HepG2 (cell line): Measurements from ENCODE around the gene CCDC124. TPM values are rescaled to one million over a fixed set of nuclear protein-coding genes. Genes with fewer than 3 reads are reported as not detected.
A peak's percentile ranks its signal among the peaks of the same experiment; 100 is the strongest.
"Not testable (repeated sequence)": the region's sequence is repeated elsewhere in the genome, so short reads cannot be mapped to it uniquely, and the experiment has no call there.

Source experiments
- ATAC-seq: fragments of 200-7000 bp; cut with Tn5 transposase; 3 replicates; pipeline ENCODE4 v1.9.1; 2020; ENCODE audit warnings: mild to moderate bottlenecking, moderate library complexity
- BruUV-seq: library from RNA; stranded (reverse); fragments of 400-500 nt; replicated peaks from 2 replicates; lab custom pipeline; 2021; lab: Mats Ljungman, UMichigan
- CTCF ChIA-PET: fragments of 300-600 bp; formaldehyde crosslinking; extraction: SDS; loops from one replicate; lab custom pipeline; 2021; ENCODE audit warnings: low total read pairs, inconsistent platforms, low intra/inter-chr PET ratio; lab: Yijun Ruan, JAX
- POLR2A ChIA-PET: fragments of 350-600 bp; sonication (Branson Sonifier 250); formaldehyde crosslinking; loops from one replicate; lab custom pipeline; 2020; ENCODE audit warnings: antibody characterized with exemption, inconsistent platforms; lab: Yijun Ruan, JAX
- DNase-seq: peaks from one replicate; pipeline ENCODE4 v3.0.0-alpha.2; 2015; ENCODE audit warnings: low spot score
- FAIRE-seq: peaks from 3 replicates; lab custom pipeline; 2011; peaks lifted over from hg19 to GRCh38; lab: Jason Lieb, UNC
- H2AFZ ChIP-seq: one replicate; pipeline ENCODE4 v1.6.1; 2011; ENCODE audit warnings: low read length, inconsistent platforms
- H3K27ac ChIP-seq: fragments of 300-600 bp; 3 replicates; pipeline ENCODE4 v1.8.0; 2011; ENCODE audit warnings: mixed run types, mild to moderate bottlenecking, mixed read lengths, low read length, inconsistent platforms; ENCODE audit not compliant: insufficient read depth; ENCODE audit errors: extremely low read length
- H3K27me3 ChIP-seq, 2 experiments: fragments of 200-600 bp in 1 of 2; 2 replicates in 1 of 2; 3 replicates in 1 of 2; pipeline versions ENCODE4 v1.6.0 to v1.8.0; 2011; ENCODE audit warnings: low read length in 2 of 2, mild to moderate bottlenecking in 2 of 2, moderate library complexity in 2 of 2, inconsistent platforms in 1 of 2; ENCODE audit not compliant: insufficient read depth in 2 of 2, control insufficient read depth in 1 of 2
- H3K36me3 ChIP-seq, 2 experiments: fragments of 200-600 bp in 1 of 2; replicated peaks in 1 of 2; 2 replicates in 1 of 2; 3 replicates in 1 of 2; pipeline versions ENCODE4 v1.5.1 to v1.8.0; 2011; ENCODE audit warnings: low read length in 2 of 2, inconsistent platforms in 1 of 2; ENCODE audit not compliant: insufficient read depth in 2 of 2, control insufficient read depth in 1 of 2
- H3K4me1 ChIP-seq: 2 replicates; pipeline ENCODE4 v1.5.1; 2012; ENCODE audit warnings: low read length, inconsistent platforms; ENCODE audit not compliant: insufficient read depth
- H3K4me2 ChIP-seq: 2 replicates; pipeline ENCODE4 v1.6.0; 2011; ENCODE audit warnings: low read depth, low read length, inconsistent platforms
- H3K4me3 ChIP-seq, 3 experiments: fragments of 200-600 bp in 1 of 3; sonication (generic), shearing (Covaris generic) in 1 of 3; replicated peaks in 1 of 3; 2 replicates each; pipeline ENCODE4 v1.5.1; 2011 to 2016; ENCODE audit warnings: low read length in 3 of 3, inconsistent platforms in 2 of 3, low read depth in 2 of 3, mild to moderate bottlenecking in 2 of 3, control low read depth in 1 of 3, mixed read lengths in 1 of 3; ENCODE audit not compliant: insufficient read depth in 1 of 3
- H3K79me2 ChIP-seq: one replicate; pipeline ENCODE4 v1.6.1; 2011; ENCODE audit warnings: low read length, inconsistent platforms; ENCODE audit not compliant: insufficient read depth
- H3K9ac ChIP-seq: 2 replicates; pipeline ENCODE4 v1.6.0; 2011; ENCODE audit warnings: mild to moderate bottlenecking, low read depth, low read length, inconsistent platforms; ENCODE audit not compliant: insufficient read depth
- H3K9me3 ChIP-seq: 2 replicates; pipeline ENCODE4 v1.5.1; 2012; ENCODE audit warnings: mild to moderate bottlenecking, low read length
- H4K20me1 ChIP-seq: 2 replicates; pipeline ENCODE4 v1.6.0; 2011; ENCODE audit warnings: inconsistent platforms, mild to moderate bottlenecking, low read length, moderate library complexity; ENCODE audit not compliant: insufficient read depth
- ARNT ChIP-seq: fragments of 450-650 bp; IDR thresholded peaks from 2 replicates; pipeline ENCODE4 v1.6.1; 2017
- GPN1 ChIP-seq: sonication (generic); formaldehyde crosslinking; IDR thresholded peaks from 2 replicates; pipeline ENCODE4 v1.5.1; 2020; ENCODE audit warnings: missing genetic modification reagents, borderline replicate concordance
- MAFG ChIP-seq: sonication (generic); formaldehyde crosslinking; IDR thresholded peaks from 2 replicates; pipeline ENCODE4 v1.5.1; 2020; ENCODE audit warnings: mild to moderate bottlenecking, missing genetic modification reagents
- SIN3A ChIP-seq: IDR thresholded peaks from 2 replicates; pipeline ENCODE4 v1.6.1; 2011; ENCODE audit warnings: low read depth, mild to moderate bottlenecking, control low read depth, low read length, borderline replicate concordance
- STAG1 ChIP-seq: sonication (generic); formaldehyde crosslinking; IDR thresholded peaks from 2 replicates; pipeline ENCODE4 v1.4.0; 2020; ENCODE audit warnings: missing genetic modification reagents
- ZFP36 ChIP-seq: fragments of 150-350 bp; IDR thresholded peaks from 2 replicates; pipeline ENCODE4 v1.6.1; 2018; ENCODE audit warnings: borderline replicate concordance, low read length, low read depth; ENCODE audit not compliant: partially characterized antibody
- ZFY ChIP-seq: sonication (generic); formaldehyde crosslinking; IDR thresholded peaks from 2 replicates; pipeline ENCODE4 v1.4.0; 2020; ENCODE audit warnings: missing genetic modification reagents
- ZKSCAN8 ChIP-seq: IDR thresholded peaks from 2 replicates; pipeline ENCODE4 v1.6.1; 2016; ENCODE audit warnings: borderline replicate concordance, missing genetic modification reagents, missing compliant biosample characterization
- ZMYM3 ChIP-seq: sonication (generic); formaldehyde crosslinking; IDR thresholded peaks from 2 replicates; pipeline ENCODE4 v1.5.1; 2020; ENCODE audit warnings: mild to moderate bottlenecking, missing genetic modification reagents
- ZNF737 ChIP-seq: sonication (generic); formaldehyde crosslinking; IDR thresholded peaks from 2 replicates; pipeline ENCODE4 v1.5.0; 2020; ENCODE audit warnings: missing genetic modification reagents, mild to moderate bottlenecking, borderline replicate concordance
- ZSCAN22 ChIP-seq: sonication (generic); formaldehyde crosslinking; IDR thresholded peaks from 2 replicates; pipeline ENCODE4 v1.4.0; 2020; ENCODE audit warnings: mild to moderate bottlenecking, missing genetic modification reagents
- WGBS: methylation state at CpG from one replicate; pipeline ENCODE4 v1.1.6; 2017; ENCODE audit warnings: low lambda C conversion rate; 5-methylcytosine and 5-hydroxymethylcytosine counted together
- in situ Hi-C: cut with HindIII; loops from 2 replicates; pipeline ENCODE4 v1.10.0; 2017; ENCODE audit warnings: low pct_unique_long_range_greater_than_20kb; ENCODE audit not compliant: extremely low pct_ligation_motif_present
- intact Hi-C: fragments of 100-400 bp; cut with micrococcal nuclease; formaldehyde crosslinking; loops from one replicate; pipeline ENCODE4 v1.10.0; 2022; ENCODE audit not compliant: unreplicated experiment
- polyA plus RNA-seq, 8 experiments: library from polyadenylated mRNA; depleted of rRNA in 3 of 8; stranded (reverse) in 7 of 8; unstranded in 1 of 8; fragments of >200 nt; fragmentation: Illumina TruSeq in 4 of 8; extraction: Trizol in 4 of 8; gene quantifications; 2 replicates each; pipeline versions ENCODE4 v1.2.1 to v1.2.3, GENCODE V29; 2011 to 2016; ENCODE audit warnings: low read depth in 4 of 8, missing spikeins in 1 of 8, mixed read lengths in 1 of 8; ENCODE audit not compliant: insufficient read depth in 1 of 8
- total RNA-seq, 5 experiments: library from RNA; depleted of rRNA; stranded (reverse); fragments of >200 nt; fragmentation: Illumina TruSeq; extraction: Trizol; gene quantifications; 2 replicates each; pipeline ENCODE4 v1.2.3, GENCODE V29; 2016; ENCODE audit warnings: low read depth in 1 of 5
- TF ChIP-seq, protein P1 (sequence below): sonication (generic); formaldehyde crosslinking; IDR thresholded peaks from 2 replicates; pipeline ENCODE4 v1.5.0; 2020; ENCODE audit warnings: missing genetic modification reagents

Gene CCDC124
- total and polyA plus RNA-seq, 2 of the 13 experiments (the other 11 are each of a cell fraction or from before 2014, with no cell fraction given) = 14.9 to 20.3 TPM

DNA sequence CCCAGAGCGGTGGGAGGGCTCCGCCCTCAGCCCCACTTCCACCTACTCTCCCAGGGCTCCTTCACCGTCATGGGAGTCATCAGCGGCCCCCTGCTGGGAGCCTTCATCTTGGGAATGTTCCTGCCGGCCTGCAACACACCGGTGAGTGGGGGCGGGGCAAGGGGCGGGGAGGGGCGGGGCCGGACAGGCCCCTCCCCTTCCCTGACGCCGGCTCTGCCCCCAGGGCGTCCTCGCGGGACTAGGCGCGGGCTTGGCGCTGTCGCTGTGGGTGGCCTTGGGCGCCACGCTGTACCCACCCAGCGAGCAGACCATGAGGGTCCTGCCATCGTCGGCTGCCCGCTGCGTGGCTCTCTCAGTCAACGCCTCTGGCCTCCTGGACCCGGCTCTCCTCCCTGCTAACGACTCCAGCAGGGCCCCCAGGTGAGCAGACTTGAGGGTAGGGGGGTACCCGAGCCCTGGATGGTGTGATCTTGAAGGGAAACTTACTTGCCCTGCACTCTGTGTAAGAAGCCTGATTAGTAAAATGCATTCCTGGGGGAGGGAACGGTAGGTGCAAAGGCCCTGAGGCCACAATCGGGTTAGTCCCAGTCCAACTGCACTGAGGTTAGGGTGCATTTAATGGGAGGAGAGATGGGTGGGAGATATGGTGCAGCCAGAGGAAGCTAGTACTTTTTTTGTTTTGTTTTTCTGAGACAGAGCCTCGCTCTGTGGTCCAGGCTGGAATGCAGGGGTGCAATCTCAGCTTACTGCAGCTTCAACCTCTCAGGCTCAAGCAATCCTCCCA, 49.0 kb upstream of the CCDC124 start:
- intact Hi-C loops (no loop called here), in situ Hi-C loops (no loop called here)
- Histone ChIP-seq H3K9ac (no peak overlapping the region), H3K27me3 (peaks cover 4 to 7% of the 10 kb centered on the region in 2 experiments; a peak in 3 of 5 replicates), H4K20me1 (no peaks in the 10 kb centered on the region), H3K9me3 (no peaks in the 10 kb centered on the region), H2AFZ (no peak overlapping the region), H3K27ac (no peak overlapping the region), H3K36me3 (no peaks in the 10 kb centered on the region), H3K4me1 (no peaks in the 10 kb centered on the region), H3K79me2 (no peaks in the 10 kb centered on the region), H3K4me3 (no peak overlapping the region), H3K4me2 (no peak overlapping the region)
- TF ChIP-seq ZNF737 (CRISPR knock-in tag) (no peak), ZMYM3 (0 out of 2 replicates have a peak, but pooled peaks have one; percentile 21), GPN1 (CRISPR knock-in tag) (no peak)
- DNase-seq = no peak
- ATAC-seq = no peak
- POLR2A ChIA-PET = no interaction called here
- BruUV-seq = no TSS peak
- FAIRE-seq = no peak
- 22% methylated on average over 14 of the region's 33 CpGs for WGBS
- CTCF ChIA-PET = no interaction called here

DNA sequence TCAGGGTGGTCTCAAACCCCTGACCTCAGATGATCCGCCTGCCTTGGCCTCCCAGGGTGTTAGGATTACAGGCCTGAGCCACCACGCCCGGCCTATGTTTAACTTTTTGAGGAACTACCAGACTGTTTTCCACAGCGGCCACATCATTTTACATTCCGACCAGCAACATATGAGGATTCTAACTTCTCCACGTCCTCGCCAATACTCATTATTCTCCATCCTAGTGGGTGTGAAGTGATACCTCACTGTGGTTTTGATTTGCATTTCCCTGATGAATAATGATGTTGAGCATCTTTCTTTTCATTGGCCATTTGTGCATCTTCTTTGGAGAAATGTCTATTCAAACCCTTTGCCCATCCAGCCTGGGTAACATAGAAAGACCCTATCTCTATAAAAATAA, 46.3 kb upstream of the CCDC124 start:
- no peak for FAIRE-seq
- H2AFZ ChIP-seq = no peak overlapping the region

DNA sequence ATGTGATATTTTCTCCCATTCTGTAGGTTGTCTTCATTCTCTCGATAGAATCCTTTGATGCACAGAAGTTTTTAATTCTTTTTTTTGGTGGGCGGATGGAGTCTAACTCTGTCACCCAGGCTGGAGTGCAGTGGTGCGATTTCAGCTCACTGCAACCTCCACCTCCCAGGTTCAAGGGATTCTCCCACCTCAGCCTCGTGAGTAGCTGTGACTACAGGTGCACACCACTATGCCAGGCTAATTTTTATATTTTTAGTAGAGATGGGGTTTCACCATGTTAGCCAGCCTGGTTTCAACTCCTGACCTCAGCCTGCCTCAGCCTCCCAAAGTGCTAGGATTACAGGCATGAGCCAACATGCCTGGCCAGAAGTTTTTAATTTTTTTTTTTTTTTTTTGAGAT, 45.6 kb upstream of the CCDC124 start:
- BruUV-seq, H3K36me3 ChIP-seq, in situ Hi-C loops, H3K4me1 ChIP-seq, H3K27me3 ChIP-seq, DNase-seq, H3K4me3 ChIP-seq, H2AFZ ChIP-seq, H3K9ac ChIP-seq, CTCF ChIA-PET, H4K20me1 ChIP-seq, intact Hi-C loops, H3K79me2 ChIP-seq, H3K9me3 ChIP-seq, H3K4me2 ChIP-seq, POLR2A ChIA-PET, H3K27ac ChIP-seq, FAIRE-seq, ATAC-seq: not testable (repeated sequence)
- 5% methylated on average over 4 of the region's 4 CpGs for WGBS

More for the DNA sequence above, 46.3 kb upstream of the CCDC124 start:
- Histone ChIP-seq H3K4me3 (no peak overlapping the region), H4K20me1 (no peaks in the 10 kb centered on the region), H3K79me2 (no peaks in the 10 kb centered on the region), H3K9me3 (no peaks in the 10 kb centered on the region), H3K27ac (no peak overlapping the region), H3K27me3 (peaks cover 0 to 2% of the 10 kb centered on the region in 2 experiments; a peak in 1 of 5 replicates), H3K9ac (no peak overlapping the region), H3K4me2 (no peak overlapping the region), H3K36me3 (no peaks in the 10 kb centered on the region)
- CTCF ChIA-PET = no interaction called here
- POLR2A ChIA-PET = no interaction called here
- ATAC-seq = no peak
- DNase-seq = no peak
- BruUV-seq = no TSS peak
- 17% methylated on average over 7 of the region's 7 CpGs for WGBS
- in situ Hi-C loops = no loop called here
- TF ChIP-seq ZSCAN22 (CRISPR knock-in tag) (no peak), ZFY (no peak), SIN3A (no peak), ZFP36 (no peak), ZKSCAN8 (no peak), MAFG (CRISPR knock-in tag) (no peak), ARNT (no peak), STAG1 (CRISPR knock-in tag) (no peak)
- TF ChIP-seq, protein P1, sequence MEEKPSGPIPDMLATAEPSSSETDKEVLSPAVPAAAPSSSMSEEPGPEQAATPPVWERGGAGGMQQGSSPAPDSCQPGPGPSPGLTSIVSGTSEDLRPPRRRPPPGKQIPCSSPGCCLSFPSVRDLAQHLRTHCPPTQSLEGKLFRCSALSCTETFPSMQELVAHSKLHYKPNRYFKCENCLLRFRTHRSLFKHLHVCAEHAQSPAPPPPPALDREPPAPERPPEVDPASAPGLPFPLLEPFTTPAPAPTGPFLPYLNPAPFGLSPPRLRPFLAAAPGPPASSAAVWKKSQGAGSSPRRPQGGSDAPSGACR (CRISPR knock-in tag) = no peak
- TF ChIP-seq, all 625 proteins: peak for 0
- intact Hi-C loops = no loop called here
- H3K4me1 ChIP-seq = no peaks in the 10 kb centered on the region
